ENCODE data around the gene SMG1.
"Not testable (repeated sequence)": the region's sequence is repeated elsewhere in the genome, so short reads cannot be mapped to it uniquely, and the experiment has no call there.

The SMG1 gene

DNA sequence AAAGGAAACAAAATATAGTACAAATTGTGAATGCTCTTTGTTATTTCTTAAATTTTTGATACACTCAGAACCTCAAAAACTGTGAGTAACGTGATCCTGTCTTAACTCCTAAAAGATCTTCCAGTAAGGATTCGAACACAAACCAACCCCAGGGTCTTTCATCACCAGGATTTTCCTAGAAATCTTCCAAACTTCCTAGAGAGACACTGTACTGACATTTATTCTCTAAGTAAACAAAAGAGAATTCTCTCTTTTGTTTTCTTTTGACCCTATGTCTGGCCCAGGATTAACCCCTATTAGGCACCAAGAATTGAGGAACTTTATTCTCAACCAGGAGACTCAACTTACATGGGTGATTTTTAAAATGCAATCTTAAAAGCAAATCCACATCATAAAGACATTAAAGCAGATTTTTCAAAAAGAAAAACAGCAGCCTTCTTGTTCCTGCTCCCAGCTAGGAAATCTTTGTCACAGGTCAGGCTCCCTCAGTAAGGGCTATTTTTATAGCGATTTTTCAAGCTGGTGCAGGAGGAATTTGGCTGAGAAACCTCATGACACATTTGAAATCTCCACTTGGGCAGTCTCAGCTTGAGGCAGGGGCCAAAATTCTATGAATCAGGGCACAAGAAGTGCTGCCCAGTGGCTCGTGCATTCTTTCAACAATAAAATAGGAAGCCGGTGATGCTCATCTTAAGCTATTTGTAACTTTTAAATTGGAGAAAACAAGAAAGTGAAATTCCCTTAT lies 6.2 kb upstream of the SMG1 start:
- no peak for DNase-seq

DNA sequence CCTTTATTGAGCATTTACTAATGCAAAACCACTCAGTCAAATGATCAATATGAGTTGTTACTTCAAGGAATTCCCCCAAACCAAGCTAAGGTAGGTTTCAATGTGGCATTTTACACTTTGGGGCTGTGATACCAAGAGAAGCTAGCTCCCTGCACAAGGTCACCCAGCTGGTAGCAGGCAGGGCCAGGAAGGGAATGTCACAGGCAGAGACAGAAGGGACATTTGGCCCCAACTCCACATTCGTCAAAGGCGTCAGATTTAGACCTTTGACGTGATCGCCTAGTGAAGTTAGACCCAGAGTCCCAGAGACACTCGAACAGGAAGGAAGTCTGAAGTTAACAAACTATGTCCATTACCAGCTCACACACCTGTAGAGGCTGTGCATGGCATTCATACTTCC lies 5.5 kb upstream of the SMG1 start:
- DNase-seq, result no peak

DNA sequence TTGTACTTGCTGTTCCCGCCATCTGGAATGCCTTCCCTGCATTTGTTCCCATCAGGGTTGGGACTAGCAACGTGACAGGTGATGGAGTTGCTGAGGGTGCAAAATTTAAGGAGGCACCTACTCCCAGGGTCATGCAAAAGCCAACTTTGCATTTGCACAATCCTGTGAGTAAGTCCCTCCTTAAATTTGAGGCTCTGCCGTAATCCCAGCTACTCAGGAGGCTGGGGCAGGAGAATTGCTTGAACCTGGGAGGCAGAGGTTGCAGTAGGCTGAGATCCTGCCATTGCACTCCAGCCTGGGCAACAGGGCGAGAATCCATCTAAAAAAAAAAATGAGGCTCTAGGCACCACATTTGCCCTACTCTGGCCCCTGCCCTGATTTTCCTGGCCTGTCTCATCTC lies 3.9 kb upstream of the SMG1 start:
- DNase-seq, result not testable (repeated sequence)

DNA sequence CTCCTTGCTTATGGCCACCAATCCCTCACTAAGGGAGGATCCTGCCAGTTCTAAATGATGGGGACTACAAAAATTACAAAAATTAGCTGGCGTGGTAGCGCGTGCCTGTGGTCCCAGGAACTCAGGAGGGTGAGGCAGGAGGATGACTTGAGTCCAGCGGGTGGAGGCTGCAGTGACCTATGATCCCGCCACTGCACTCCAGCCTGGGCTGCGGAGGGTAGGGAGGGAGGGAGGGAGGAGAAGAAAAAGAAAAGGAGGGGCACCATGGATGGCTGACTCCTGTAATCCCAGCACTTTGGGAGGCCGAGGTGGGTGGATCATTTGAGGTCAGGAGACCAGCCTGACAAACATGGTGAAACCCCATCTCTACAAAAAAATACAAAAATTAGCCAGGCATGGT lies 1.9 kb upstream of the SMG1 start:
- not testable (repeated sequence) for DNase-seq

DNA sequence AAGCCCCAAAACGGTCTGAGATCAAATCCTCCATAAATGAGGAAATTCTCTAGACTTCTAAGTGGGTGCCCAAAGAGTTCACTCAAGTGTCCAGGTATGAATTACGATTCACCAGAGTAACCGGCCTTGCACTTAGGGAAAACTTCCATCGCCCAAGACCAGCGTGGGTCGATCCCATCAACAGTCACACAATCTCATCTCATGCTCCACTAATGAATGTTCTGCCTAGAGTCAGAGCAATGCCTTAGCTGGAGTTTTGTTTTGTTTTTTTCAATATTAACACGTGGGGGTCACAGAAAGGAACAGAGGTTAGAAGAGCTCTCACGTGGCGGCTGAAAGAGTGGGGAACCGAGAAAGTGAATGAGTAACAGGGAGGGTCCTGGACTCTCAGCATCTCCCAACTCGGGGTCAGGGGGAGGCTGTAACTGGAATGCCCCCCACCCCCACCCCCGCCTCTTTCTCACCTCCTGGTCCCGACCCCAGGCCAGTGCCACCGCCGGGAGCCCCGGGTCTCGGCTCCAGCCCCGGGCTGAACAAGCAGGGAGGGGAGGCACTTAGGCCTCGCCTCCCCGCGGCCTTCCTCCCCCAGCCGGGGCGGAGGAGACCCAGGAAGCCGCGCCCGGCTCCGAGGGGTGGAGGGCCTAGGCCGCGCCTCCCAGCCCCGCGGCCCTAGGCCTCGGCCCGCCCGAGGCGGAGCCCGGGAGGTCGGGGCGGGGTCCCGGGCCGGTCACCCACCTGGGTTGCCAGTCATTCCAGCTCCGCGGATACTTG lies 808 bp downstream of the SMG1 start:
- not testable (repeated sequence) for DNase-seq

DNA sequence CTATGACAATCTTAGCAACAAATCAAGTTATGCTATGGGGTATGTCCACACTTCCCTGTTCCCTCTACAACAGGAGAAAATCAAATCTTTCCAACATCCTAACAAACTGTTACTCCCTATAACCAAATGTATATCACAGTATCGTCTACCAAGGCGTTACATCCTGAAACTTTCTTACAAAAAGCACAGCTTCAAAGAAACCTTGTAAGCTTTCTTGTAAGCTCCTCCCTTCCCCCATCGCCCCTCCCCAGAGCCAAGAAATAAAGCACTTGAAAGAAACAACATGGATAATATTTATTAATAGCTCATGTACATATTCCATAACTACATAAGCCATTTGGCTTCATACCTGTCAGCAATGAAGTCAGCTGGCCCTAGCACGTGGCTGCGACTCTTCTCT lies 2.3 kb downstream of the SMG1 start:
- not testable (repeated sequence) for DNase-seq

DNA sequence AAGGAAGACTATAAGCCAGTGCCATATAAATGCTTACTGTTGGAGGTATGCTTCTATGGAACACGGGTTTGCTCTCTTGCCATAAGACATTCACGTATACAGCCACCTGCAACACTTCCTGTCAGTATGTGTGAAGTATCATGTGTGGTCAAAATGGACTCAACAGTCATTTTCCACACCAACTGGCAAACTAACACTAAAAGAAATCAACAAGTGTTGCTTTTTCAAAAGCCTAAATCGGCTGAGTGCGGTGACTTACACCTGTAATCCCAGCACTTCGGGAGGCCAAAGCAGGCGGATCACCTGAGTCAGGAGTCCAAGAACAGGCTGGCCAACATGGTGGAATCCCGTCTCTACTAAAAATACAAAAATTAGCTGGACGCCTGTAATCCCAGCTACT lies 3.1 kb downstream of the SMG1 start:
- not testable (repeated sequence) for DNase-seq

DNA sequence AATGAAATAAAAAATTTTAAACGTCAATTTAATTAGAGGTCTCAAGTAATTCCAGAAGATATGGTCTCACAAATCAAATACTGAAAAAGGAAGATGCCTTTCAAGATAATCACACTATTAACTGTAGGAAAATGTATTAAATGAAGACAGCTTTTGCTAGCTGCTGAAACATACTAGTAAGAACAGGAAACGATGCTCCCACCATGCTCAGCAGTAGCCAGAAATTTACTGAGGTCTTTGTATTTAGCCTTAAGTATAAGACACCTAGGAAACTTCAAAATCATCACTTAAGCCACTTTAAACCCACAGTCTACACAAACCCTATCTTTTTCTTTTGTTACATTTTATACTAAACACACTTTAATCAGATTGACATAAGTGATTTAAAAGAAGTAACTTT lies 16.6 kb downstream of the SMG1 start:
- not testable (repeated sequence) for DNase-seq

DNA sequence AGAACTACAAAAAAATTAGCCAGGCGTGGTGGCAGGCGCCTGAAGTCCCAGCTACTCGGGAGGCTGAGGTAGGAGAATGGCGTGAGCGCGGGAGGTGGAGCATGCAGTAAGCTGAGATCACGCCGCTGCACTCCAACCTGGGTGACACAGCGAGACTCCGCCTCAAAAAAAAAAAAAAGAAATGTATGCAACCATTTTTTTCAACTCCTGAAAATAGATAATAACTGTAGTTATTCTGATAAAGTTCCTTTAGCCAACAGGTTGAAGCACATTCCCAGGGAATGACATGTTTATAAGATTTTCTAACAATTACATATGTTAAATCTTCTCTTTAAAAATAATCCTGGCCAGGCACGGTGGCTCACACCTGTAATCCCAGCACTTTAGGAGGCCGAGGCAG lies 17.5 kb downstream of the SMG1 start:
- not testable (repeated sequence) for DNase-seq

DNA sequence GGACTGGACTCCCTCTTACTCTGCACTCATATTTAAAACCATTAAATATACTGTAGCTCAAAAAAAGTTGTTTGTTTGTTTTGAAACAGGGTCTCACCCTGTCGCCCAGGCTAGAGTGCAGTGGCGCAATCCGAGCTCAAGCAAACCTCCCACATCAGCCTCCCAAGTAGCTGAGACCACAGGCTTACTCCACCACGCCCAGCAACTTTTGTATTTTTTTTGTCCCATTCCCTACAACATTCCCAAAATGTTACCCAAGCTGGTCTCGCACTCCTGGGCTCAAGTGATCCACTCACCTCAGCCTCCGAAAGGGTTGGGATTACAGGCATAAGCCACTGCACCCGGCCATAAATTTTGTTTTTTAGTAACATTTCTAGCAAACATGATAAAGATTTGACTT lies 23.4 kb downstream of the SMG1 start:
- not testable (repeated sequence) for DNase-seq

DNA sequence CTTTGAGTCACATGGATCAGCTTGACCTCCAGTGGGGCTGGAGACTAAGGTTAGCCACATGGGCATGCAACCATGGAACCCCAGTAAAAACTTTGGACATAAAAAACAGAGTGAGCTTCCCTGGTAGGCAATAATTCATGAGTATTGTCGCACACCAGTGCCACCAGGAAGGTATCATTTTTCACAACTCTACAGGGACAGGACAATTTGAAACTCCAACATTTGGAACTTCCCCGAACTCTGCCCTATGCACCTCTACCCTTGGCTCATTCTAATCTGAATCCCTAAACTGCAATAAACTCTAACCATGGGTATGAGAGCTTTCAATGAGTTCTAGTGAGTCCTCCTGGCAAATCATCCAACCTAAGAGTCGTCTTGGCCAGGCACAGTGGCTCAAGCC lies 24.2 kb downstream of the SMG1 start:
- DNase-seq, result not testable (repeated sequence)

DNA sequence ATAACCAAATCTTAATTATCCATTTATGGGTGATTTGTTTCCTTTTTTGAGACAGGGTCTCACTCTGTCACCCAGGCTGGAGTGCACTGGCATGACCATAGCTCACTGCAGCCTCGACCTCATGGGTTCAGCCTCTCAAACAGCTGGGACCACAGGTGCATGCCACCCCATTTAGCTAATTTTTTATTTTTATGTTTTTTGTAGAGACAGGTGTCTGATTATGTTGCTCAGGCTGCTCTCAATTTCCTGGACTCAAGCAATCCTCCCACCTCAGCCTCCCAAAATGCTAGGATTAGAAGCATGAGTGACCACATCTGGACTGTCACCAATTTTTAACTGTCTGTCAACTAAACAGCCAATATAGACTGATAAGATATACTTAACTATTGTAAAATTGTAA lies 25.0 kb downstream of the SMG1 start:
- not testable (repeated sequence) for DNase-seq

DNA sequence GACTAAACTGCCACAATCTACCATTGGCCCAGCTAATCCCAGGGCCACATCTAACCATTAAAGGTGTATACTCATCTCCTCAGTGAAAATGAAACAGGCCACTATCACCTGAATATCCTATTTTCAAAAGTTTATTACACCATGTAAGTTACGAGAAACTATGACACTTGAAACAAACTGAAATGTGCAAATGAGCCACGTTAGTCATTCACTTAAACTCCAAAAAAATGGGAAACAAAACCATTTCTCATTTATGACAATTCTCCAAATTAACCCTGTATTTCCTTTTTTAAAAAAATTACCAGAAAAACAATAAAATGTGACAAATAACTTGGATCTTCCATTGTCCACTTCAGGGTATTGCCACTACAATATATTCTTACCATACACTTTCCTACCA lies 41.8 kb downstream of the SMG1 start:
- not testable (repeated sequence) for DNase-seq

DNA sequence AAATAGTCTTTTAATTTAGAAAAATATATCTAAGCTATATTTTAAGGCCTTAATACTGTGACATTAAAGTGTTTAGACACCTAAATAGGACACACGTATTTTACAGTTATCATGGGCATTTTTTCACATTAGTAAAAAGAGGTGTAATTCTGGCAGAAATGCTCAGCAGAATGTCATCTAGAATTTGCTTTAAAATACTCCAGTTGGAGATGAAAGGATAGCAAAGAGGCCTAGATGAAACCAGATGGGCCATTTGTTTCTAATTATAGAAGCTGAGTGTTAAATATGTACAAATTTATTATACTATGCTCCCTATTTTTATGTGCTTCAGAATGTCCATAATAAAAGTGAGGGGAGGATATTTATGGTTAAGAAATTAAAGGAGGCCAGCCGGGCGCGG lies 48.5 kb downstream of the SMG1 start:
- DNase-seq, result not testable (repeated sequence)

DNA sequence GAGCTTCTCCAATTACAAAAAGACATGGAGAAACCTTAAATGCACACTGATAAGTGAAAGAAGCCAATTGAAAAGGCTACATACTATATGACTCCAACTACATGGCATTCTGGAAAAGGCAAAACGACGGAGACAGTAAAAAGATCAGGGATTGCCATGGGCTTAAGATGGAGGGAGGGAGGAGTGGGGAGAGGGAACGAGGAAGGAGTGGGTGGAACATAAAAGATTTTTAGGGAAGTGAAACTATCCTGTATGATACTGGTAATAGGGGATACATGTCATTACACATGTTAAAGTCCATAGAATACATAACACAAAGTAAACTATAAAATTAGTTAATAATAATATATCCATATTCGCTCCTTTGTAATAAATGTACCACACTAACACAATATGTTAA lies 48.9 kb downstream of the SMG1 start:
- not testable (repeated sequence) for DNase-seq

DNA sequence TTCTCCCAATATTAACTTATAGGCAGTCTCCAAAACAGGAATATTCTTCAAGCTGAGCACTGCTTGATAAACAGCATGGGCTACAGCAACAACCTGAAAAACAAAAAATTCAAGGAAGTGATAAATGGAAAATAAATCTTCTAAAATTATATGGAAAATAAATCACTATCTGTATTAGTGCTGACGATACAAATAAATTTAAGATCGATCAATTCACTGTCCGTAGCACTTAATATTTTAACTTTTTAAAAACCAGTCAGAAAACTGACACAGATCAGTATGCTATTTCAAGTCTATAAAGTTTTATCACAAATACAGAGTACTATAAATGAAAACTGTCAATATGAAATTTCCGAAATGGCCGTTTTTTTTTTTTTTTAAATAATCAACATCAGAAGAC lies 49.9 kb downstream of the SMG1 start:
- not testable (repeated sequence) for DNase-seq

DNA sequence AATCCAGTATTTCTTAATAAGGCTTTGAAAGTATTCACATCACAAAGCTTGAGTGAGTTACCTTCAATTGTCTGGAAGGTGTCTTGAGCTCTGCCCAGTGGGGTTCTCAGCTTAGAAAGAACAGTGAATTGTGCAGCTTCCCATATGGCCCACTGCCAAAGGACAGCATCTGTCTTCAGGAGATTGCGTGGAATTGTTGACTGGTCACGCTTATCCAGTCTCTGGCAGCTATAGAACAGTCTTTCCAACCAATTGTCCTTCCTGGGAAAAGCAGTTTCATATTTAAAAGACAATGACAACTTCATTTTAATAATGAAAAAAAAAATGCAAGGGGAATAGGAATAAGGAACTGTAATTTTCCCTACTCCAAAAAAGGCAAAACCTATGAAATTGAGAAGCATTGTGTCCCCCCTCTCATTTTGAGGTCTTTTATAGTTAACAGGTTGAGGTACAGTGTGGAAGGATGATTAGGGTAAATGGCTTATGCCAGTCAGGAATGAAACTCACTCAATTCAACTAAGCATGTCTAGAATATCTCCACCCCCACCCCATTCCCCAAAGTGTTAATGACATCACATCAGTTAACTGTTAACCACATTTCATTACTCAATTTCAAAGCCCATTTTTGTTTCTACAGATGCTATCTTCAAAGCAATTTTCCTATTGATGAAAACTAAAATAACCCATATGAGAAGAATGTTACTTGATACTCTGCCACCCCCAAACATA lies 57.0 kb downstream of the SMG1 start:
- DNase-seq, result not testable (repeated sequence)

DNA sequence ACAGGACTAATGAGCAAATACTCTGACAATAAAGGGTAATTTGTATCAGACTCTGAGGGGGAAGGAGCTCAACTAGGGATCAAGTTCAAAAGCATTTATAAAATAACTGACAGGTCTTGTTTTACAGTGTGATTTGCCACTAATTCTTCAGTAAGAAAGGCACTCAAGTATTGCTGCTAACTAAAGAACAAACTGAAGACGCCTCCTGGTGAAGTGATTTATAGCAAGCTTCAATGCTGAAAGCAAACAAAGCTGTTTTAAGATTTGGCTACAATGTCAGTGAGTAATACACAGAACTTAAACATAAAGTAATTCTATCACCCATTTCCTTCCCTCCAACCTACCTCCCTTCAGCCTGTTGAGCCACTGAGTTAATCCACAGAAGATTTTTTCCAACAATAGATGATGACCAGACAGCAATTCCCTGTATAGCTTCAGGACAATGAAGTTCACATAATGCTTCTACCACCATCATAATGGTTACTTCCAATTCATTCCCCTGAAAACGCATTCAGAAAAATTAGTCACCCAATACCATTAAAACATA lies 59.9 kb downstream of the SMG1 start:
- DNase-seq, result not testable (repeated sequence)

DNA sequence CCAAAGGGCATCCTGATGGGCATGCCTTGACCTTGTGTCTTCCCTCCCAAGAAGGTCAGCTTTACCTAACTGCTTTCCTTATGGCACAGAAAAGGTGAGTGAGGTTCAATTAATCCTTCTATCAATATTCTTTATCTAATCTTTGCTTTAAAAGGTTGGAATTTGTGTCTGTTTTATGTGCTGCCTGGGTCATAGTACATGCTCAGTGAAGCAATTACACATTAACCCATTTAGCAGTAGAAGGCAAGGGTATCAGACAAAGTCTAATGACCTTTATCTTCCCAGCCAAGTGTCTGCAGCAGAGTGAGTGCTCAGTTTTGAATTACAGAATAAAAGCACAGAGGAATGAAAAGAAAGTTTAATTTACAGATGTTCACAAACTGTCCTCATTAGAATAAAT lies 63.3 kb downstream of the SMG1 start:
- DNase-seq, result not testable (repeated sequence)

DNA sequence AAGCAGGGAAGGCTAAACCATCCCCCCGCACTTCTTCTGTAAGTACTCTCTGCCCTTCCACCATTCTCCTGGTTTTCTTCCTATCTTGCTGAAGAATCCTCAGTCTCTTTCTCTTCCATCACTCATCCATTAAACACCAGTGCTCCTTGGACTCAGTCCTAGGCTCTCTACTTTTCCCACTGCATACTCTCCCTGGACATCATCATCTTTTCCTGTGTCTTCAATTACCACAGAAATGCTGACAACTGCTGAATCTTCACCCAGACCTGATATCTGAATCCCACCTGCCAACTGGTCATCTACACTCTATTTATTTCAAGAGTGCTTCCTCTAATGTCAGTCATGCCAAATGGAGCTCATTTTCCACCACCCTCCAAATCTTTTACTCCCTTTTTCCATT lies 71.0 kb downstream of the SMG1 start:
- no peak for DNase-seq

DNA sequence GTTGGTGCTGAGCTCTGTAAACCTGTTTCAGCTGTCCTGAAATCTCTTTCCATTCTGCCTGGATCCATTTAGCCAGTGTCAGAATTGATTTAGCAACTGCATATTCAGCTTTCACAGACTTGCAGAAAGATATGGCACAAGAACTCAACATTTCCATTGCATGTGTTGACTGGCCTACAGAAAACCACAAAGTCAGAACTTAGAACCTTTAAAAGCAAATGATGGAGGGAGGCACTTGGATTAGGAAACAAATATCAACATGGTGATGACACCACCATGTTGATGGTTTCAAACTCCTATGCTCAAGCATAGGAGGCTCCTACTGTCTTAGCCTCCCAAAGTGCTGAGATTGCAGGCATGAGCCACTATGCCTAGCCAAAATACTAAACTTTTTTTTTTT lies 72.5 kb downstream of the SMG1 start:
- no peak for DNase-seq

DNA sequence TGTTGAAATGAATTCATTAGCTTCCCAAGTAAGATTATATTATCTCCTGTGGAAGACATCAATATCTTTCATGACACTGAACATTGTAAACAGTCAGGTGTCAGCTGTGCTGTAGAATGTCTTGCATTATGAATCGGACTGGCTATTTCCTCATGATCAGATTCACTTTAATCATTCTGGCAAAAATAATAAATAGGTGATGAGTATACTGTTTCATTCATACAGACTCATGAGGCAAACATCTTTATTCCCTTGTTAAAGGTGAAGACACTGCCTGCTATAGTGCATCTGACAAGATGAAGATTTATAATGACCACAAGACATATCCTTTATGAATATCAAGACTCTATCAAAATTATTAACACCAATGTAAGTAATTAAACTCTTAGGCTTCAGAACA lies 73.6 kb downstream of the SMG1 start:
- DNase-seq, result no peak

DNA sequence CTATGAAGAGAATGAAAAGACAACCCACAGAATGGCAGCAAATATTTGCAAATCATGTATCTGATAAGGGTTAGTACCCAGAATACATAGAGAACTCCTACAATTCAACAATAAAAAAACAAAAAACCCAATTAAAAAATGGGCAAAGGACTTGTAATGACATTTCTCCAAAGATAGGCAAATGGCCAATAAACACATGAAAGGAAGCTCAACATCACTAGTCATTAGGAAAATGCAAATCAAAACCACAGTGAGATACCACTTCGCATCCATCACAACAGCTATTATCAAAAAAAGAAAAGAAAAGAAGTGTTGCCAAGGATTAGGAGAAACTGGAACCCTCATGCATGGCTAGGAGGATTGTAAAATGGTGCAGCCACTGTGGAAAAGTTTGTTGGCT lies 79.8 kb downstream of the SMG1 start:
- no peak for DNase-seq

Measured in NCI-H187 treated with DMSO at 0.1 percent for 48 hours (cell line).